Kidney tubule cell (primary cell): ENCODE data around the gene AFG1L.
"Not testable (repeated sequence)": the region's sequence is repeated elsewhere in the genome, so short reads cannot be mapped to it uniquely, and the experiment has no call there.

Experiments used
- DNase-seq: peaks from one replicate; pipeline ENCODE4 v3.0.0-alpha.2; 2018; ENCODE audit warnings: low spot score

AFG1L gene

GRCh38 chr6:108350528-108350927, 55.7 kb downstream of the AFG1L start:
- peak; percentile 35 for DNase-seq

GRCh38 chr6:108353853-108354252, 59.0 kb downstream of the AFG1L start:
- DNase-seq, result peak; percentile 27

GRCh38 chr6:108355120-108355519, 60.3 kb downstream of the AFG1L start:
- DNase-seq, result no peak

- DNase-seq, result no peak
Measured at GRCh38 chr6:108355890-108356289, 61.0 kb downstream of the AFG1L start.

GRCh38 chr6:108359901-108360882, 65.3 kb downstream of the AFG1L start:
- DNase-seq, result peak; percentile 56

GRCh38 chr6:108360919-108361311, 66.1 kb downstream of the AFG1L start:
- no peak for DNase-seq

- peak; percentile 50 for DNase-seq
Measured at GRCh38 chr6:108361312-108361932, 66.6 kb downstream of the AFG1L start.

GRCh38 chr6:108362455-108362854, 67.6 kb downstream of the AFG1L start:
- DNase-seq, result no peak

- DNase-seq, result no peak
Measured at GRCh38 chr6:108363113-108363512, 68.3 kb downstream of the AFG1L start.

GRCh38 chr6:108363889-108364313, 69.0 kb downstream of the AFG1L start:
- DNase-seq, result no peak

- DNase-seq, result no peak
Measured at GRCh38 chr6:108364470-108364869, 69.6 kb downstream of the AFG1L start.

- no peak for DNase-seq
Measured at GRCh38 chr6:108365478-108365877, 70.6 kb downstream of the AFG1L start.

- no peak for DNase-seq
Measured at GRCh38 chr6:108366236-108366635, 71.4 kb downstream of the AFG1L start.

GRCh38 chr6:108368431-108369030, 73.7 kb downstream of the AFG1L start:
- no peak for DNase-seq

- DNase-seq, result no peak
Measured at GRCh38 chr6:108380876-108381275, 86.0 kb downstream of the AFG1L start.

GRCh38 chr6:108383981-108384380, 89.1 kb downstream of the AFG1L start:
- no peak for DNase-seq

- DNase-seq, result not testable (repeated sequence)
Measured at GRCh38 chr6:108389190-108389589, 94.3 kb downstream of the AFG1L start.

- peak; percentile 22 for DNase-seq
Measured at GRCh38 chr6:108395297-108395696, 100.4 kb downstream of the AFG1L start.

- DNase-seq, result no peak
Measured at GRCh38 chr6:108403236-108403635, 108.4 kb downstream of the AFG1L start.

GRCh38 chr6:108406943-108407342, 112.1 kb downstream of the AFG1L start:
- no peak for DNase-seq

- no peak for DNase-seq
Measured at GRCh38 chr6:108407904-108408827, 113.3 kb downstream of the AFG1L start.

- no peak for DNase-seq
Measured at GRCh38 chr6:108408861-108409260, 114.0 kb downstream of the AFG1L start.
